HG02623 (cell line): ENCODE results near the gene TBX20.
"Not testable (repeated sequence)": the region's sequence is repeated elsewhere in the genome, so short reads cannot be mapped to it uniquely, and the experiment has no call there.

Experiments used
- ATAC-seq: cut with Tn5 transposase; IDR thresholded peaks from one replicate; pipeline ENCODE4 v1.9.1; 2021; ENCODE audit warnings: moderate library complexity; ENCODE audit not compliant: unreplicated experiment

Gene TBX20

GRCh38 chr7:35255443-35256255 is 1.7 kb upstream of the TBX20 start:
- ATAC-seq: no peak

- ATAC-seq: no peak
Observed at GRCh38 chr7:35254496-35255442, 869 bp upstream of the TBX20 start.

DNA sequence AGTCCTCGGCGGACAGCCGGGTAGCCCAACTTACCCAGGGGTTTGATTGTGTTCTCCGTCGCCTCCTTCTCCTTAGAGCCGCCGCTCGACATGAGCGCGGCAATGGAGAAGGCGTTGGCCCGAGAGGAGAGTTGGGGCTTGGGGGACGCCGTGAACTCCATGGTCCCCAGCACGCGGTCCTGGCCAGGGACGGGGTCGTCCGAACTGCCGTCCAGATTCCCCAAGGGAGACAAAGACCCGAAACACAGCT is 515 bp downstream of the TBX20 start:
- no peak for ATAC-seq

DNA sequence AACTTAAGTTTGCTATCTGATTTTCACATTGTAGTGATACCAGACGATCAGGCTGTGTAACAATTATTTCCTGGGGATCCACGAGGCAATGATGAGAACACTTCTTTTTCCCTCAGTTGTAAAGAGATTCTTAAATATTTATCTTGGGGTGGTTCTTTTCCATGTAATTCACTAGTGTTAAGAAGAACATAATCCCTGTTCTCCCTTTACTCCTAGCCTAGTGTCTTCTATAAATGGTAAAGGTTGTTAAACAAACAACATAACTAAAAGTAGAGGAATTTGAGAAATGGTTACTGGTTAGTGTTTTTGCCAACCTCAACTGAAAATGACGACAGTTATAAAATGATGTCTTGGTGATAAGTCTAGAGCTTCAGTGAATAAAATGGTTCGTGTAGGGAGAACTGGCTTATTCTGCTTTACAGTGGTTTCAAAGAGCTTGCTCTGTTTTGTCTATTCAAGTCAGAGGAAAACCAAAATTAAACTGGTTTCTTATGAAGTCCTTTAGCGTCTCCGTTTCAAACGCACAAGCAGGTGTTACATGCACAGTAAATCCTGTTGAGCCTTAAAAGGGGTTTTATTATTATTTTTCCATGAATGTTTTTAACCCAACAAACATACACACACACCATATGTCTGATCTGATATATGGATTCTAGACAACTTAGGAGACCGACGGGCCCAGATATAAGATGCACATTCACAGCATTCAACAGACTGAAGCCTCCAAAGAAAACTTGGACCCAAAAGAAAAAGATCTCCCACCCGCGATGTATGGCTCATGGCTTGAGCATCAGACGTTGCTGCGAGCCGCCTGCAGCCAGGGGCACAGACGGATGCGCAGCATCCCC is 1.1 kb downstream of the TBX20 start:
- ATAC-seq: no peak

DNA sequence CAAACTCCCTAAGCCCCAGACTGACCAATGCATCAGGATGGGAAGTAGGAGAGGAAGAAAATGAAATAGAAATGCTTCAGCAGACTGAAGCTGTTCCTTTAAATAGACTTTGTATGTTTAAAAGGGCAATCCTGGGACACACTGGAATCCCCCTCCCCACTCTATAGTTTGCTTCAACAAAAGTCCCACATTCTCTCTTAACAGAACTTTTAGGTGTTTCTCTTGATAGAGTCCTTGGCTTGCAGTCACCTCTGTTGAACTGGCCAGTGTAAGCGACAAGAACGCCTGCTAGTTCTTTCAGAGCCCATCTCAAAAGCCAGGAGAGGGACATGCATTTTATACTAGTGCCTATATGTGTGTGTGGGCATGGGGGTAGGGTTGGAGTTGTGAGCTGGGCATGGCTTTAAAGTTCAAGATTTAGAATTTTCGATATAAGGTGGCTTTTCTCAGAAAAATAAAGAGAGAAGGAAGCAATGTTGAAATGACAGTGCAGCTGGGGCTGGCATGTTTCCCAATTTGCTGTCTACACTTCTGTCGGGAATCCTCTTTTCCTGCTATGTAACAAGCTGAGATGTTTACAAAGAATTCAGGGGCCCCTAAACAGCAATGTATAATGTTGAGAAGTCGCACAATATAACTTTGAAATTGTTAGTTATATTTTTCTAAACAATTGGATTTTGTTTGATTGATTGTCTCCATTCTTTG is 2.1 kb downstream of the TBX20 start:
- no peak for ATAC-seq

DNA sequence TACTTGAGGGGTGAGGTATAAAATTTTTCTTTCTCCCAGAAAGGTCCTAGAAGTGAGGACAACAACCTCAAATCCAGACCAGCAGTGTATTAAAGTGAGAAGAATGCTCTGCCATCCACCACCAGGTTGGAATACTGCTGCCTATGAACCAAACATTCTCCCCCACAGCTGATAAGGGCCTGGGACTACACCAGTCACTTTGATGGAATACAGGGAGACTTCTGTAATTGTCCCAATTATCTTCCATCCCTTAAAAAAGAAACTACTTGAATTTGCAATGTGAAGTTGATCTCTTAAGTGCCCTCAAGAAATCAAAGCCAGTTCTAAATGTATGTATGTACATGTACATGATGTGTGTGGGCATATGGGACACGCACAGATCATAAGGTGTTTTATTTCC is 3.0 kb downstream of the TBX20 start:
- ATAC-seq: no peak

DNA sequence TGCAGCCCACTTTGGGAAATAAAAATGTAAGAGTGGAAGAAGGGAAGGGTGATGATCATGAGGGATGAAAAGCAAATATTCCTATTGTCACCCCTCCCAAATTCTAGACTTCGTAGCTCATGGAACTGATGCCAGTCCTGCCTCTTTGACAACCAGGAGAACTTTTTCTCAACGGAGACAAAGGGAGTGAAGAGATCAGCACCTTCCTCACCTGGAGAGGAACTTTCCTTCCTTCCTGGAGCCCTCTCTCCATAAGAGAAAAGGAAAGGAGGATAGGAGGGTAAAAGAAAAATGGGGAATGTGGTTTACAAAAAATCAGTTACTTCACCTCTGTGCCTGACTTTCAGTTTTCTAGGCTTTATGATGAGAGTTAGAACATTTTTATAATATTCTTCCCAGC is 3.4 kb downstream of the TBX20 start:
- ATAC-seq: no peak

DNA sequence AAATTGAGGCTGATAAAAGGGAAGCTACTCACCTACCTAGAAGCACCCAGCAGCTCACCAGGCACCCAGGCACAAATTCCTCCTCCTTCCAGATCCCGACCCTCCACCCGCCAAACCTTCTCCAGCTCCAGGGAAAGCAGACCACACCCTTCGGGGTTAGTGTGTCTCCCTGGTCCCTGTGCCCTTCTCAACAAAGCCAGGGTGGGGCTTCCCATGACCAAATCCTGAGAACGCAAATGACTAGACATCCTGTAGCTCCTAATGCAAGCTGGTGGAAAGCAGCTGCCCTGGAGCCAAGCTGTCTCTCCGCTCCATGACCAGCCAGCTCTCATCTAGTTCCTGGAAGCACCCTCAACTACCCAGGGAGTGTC is 4.4 kb downstream of the TBX20 start:
- ATAC-seq: no peak

GRCh38 chr7:35248576-35249536 is 5.0 kb downstream of the TBX20 start:
- ATAC-seq: no peak

DNA sequence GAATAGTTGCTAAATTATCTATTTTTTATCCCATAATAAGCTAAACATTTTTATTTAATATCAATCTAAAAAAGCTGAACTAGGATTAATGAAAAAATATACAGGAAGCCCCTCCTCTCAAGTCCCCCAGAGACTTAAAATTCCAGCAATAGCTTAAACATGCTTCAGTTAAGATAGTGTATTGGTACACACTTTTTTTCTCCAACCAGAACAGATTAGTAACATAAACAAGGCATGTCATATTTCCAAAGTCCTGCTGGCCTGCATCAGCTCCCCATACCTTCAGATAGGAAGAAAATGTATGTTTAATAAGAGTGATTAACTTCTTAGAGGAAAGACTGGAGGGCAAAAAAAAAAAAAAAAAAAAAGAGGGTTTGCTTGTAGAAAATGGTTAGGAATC is 7.1 kb downstream of the TBX20 start:
- ATAC-seq: no peak

DNA sequence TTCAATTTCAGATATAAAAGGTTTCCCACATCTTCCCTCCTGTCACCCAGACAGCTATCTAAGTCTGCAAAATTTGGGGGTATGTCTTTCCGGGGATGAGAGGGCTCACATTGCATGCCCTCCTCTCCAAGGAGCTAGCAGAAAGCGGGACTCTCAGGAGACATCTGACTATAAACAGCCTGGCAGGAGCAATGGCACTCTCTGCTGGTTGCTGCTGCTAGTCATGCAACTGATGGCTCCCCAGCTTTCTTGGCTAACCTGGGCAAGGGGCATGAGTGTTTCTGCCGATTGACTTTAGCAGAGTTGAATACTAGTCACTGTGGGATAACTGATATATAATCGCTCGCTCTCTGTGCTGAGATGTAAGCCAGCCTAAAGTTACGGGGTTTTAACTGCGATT is 12.0 kb downstream of the TBX20 start:
- no peak for ATAC-seq

DNA sequence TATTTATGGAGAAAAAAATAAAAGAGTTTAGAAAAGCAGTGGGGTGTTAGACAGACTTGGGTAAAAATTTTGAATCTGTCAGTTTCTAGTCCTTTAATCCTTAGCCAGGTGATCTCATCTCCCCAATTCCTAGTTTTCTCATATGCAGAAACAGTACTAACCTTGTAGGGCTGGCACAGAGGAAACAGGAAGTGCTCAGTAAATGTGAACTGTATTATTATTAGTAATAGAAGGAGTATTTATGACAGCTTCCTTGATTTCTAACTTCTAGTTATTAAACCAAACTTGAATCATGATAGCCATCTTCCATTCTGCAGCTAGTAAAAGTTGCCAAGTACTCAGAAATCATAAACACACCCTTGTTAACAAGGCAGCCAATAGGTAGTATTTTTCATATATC is 12.5 kb downstream of the TBX20 start:
- ATAC-seq: no peak

DNA sequence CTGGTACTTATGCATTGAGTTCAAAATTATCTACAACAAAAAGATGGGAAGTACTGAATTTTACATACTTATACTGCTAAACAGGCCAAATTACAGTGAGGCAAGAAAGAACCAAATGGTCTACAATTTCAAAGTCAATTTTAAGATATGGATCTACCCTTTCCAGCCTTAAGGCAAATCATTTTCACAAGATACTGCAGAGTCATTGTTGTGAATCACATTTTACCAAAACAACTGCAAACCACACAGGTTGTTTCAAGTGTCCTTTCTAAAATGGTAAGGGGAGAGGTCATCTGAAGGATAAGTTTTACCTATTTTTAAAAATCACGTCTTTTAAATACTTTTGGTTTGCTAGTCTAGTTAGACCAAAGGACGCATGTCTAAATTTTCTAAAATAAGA is 12.9 kb downstream of the TBX20 start:
- ATAC-seq: not testable (repeated sequence)

DNA sequence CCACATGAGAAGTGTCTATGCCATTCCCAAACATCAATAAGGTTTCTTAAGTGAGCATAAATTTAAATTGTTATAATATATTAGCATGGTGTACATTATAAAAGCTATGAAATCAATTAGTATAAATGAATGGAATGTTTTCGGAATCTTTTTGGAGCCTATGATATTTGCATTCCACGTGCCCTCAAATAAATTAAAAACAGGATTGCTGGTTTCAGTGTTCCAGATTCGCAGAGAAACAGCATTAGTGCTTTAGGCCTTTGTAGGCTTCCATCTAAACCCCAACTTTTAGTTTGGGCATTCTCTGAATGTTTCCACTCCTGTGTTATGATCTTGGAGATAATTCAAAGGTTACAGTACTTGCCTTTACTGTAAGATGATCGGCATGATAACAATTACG is 15.4 kb downstream of the TBX20 start:
- not testable (repeated sequence) for ATAC-seq

DNA sequence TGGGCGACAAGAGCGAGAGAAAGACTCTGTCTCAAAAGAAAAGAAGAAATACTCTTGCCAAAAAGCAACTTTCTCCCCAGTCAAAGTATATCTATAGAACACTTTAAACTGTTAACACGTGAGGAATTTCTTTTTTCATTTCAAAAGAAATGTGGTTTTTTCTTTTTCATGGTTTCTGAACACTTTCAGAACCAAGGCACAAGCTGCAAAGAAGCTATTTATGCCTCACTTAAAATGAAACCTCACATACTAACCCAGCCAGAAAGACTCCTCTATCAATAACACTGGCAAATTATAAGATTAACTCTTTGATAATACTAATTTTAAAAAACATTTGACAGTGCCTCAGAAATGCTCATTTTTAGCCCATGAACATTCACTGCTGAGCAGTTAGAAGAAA is 20.9 kb downstream of the TBX20 start:
- no peak for ATAC-seq

DNA sequence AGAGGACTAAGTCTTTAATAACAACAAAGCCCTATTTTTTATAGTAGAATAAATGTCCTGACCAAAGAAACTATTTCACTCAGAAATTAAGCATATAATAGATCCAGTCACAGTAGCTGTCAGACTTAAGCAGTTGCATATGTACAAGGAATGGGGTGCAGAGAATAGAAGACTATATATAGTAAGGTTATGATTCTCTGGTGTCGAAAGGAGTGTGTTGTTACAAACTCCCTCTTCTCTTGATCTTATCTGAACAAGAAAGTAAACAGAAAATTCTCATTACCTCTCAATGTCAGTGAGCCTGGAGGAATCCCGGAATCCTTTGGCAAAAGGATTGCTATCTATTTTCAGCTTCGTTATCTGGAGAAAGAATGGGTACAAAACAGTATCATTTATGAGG is 22.7 kb downstream of the TBX20 start:
- not testable (repeated sequence) for ATAC-seq

DNA sequence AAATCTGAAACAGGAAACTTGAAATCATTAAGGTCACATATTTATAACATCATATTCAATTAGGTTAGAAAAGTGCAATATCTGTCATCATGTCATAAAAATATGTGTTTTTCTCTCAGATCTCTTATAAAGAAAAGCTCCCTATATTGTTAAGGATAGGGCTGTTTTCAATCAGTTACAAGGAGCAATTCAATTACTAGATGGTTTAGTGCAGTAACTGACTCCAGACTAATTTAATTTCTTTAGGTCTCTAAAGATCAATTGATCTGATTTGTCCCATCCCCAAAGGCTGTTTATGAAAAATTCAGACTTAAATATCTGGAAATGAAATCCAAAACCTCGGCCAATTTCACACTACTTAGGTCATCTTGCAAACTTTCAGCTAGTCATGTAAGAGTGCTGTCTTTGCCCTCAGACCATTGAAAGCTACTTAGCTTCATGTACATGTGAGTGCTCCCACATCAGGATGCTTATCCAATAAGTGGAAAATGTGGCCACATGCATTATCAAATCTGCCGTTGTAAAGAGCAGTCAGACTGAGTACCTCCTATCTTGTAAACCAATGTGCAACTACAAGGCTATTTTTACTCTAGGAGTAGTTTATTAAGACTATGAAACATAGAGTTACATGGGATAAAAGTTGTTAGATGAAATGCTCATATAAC is 24.7 kb downstream of the TBX20 start:
- not testable (repeated sequence) for ATAC-seq

GRCh38 chr7:35228496-35229051 is 25.3 kb downstream of the TBX20 start:
- ATAC-seq: not testable (repeated sequence)

GRCh38 chr7:35227438-35227837 is 26.5 kb downstream of the TBX20 start:
- not testable (repeated sequence) for ATAC-seq
